HCT116 (cell line): ENCODE results near the gene RNF4.

Source experiments
- ELF1 ChIP-seq: IDR thresholded peaks from 2 replicates; pipeline ENCODE4 v1.6.1; 2012; ENCODE audit warnings: low read depth, borderline replicate concordance
- EZH2 ChIP-seq: fragments of 200-600 bp; sonication (generic); IDR thresholded peaks from 2 replicates; pipeline ENCODE4 v1.6.1; 2017; ENCODE audit warnings: antibody characterized with exemption, mixed run types
- EZH2phosphoT487 ChIP-seq: fragments of 200-600 bp; IDR thresholded peaks from 2 replicates; pipeline ENCODE4 v1.6.1; 2018; ENCODE audit warnings: antibody characterized with exemption, borderline replicate concordance
- FOSL1 ChIP-seq: IDR thresholded peaks from 2 replicates; pipeline ENCODE4 v1.6.1; 2012; ENCODE audit warnings: low read depth
- POLR2A ChIP-seq: IDR thresholded peaks from 2 replicates; pipeline ENCODE4 v1.7.0; 2011; ENCODE audit warnings: borderline replicate concordance; ENCODE audit not compliant: insufficient read depth, insufficient read length; ENCODE audit errors: extremely low read depth
- SIN3A ChIP-seq: IDR thresholded peaks from 2 replicates; pipeline ENCODE4 v1.6.1; 2012; ENCODE audit warnings: low read depth
- SRF ChIP-seq: IDR thresholded peaks from 2 replicates; pipeline ENCODE4 v1.6.1; 2012; ENCODE audit warnings: low read depth
- TF ChIP-seq, protein P1 (sequence below), 3 experiments: fragments of 200-600 bp in 1 of 3; sonication (generic) in 1 of 3; IDR thresholded peaks in 2 of 3; conservative IDR thresholded peaks in 1 of 3; 2 replicates each; pipeline ENCODE4 v1.5.1; 2012 to 2017; ENCODE audit warnings: low read depth in 2 of 3, low read length in 2 of 3, antibody characterized with exemption in 1 of 3, borderline replicate concordance in 1 of 3, control low read depth in 1 of 3, mild to moderate bottlenecking in 1 of 3, mixed read lengths in 1 of 3, mixed run types in 1 of 3, moderate library complexity in 1 of 3; ENCODE audit not compliant: insufficient read depth in 1 of 3
- TF ChIP-seq, protein P2 (sequence below): IDR thresholded peaks from 2 replicates; pipeline ENCODE4 v1.6.1; 2011; ENCODE audit warnings: mild to moderate bottlenecking, low read length, moderate library complexity; ENCODE audit not compliant: insufficient replicate concordance; ENCODE audit errors: extremely low read depth

DNA sequence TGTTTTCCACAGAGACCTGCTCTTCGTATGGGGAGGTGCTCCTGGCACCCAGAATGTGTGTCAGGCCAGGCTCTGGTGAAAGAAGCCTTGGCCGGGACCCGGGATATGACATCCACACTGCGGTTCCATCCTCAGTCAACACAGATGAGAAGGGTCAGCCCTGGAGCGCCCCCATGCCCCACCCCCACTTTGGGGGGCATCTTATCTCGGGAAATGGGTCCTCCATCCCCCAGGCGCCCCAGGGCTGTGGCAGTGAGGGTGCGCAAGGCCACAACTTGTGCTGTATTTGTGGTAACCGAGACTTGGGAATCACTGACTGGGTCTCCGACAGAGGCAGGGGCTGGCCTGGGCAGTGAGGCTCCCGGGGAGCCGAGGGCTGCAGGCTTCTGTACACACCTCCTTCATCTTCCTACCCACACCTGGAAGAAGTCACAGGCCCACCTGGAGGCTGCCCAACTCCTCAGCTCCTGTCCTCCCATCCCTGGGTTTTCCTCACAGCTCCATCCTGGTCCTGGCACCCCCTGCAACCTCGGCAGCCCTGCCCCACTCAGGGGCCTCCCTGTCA is 42.1 kb upstream of the RNF4 start:
- TF ChIP-seq EZH2 (no peak), EZH2phosphoT487 (no peak), ELF1 (no peak), POLR2A (no peak), FOSL1 (no peak), SRF (no peak), SIN3A (no peak)
- TF ChIP-seq, protein P1, sequence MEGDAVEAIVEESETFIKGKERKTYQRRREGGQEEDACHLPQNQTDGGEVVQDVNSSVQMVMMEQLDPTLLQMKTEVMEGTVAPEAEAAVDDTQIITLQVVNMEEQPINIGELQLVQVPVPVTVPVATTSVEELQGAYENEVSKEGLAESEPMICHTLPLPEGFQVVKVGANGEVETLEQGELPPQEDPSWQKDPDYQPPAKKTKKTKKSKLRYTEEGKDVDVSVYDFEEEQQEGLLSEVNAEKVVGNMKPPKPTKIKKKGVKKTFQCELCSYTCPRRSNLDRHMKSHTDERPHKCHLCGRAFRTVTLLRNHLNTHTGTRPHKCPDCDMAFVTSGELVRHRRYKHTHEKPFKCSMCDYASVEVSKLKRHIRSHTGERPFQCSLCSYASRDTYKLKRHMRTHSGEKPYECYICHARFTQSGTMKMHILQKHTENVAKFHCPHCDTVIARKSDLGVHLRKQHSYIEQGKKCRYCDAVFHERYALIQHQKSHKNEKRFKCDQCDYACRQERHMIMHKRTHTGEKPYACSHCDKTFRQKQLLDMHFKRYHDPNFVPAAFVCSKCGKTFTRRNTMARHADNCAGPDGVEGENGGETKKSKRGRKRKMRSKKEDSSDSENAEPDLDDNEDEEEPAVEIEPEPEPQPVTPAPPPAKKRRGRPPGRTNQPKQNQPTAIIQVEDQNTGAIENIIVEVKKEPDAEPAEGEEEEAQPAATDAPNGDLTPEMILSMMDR (IDR thresholded peaks at IDR 0.05 in 2 of 3, conservative IDR thresholded peaks at IDR 0.05 in 1 of 3; ENCODE audit: borderline replicate concordance in 1 of 3, insufficient read depth in 1 of 3, low read depth in 2 of 3, low read length in 2 of 3) = no peak
- TF ChIP-seq, protein P2, sequence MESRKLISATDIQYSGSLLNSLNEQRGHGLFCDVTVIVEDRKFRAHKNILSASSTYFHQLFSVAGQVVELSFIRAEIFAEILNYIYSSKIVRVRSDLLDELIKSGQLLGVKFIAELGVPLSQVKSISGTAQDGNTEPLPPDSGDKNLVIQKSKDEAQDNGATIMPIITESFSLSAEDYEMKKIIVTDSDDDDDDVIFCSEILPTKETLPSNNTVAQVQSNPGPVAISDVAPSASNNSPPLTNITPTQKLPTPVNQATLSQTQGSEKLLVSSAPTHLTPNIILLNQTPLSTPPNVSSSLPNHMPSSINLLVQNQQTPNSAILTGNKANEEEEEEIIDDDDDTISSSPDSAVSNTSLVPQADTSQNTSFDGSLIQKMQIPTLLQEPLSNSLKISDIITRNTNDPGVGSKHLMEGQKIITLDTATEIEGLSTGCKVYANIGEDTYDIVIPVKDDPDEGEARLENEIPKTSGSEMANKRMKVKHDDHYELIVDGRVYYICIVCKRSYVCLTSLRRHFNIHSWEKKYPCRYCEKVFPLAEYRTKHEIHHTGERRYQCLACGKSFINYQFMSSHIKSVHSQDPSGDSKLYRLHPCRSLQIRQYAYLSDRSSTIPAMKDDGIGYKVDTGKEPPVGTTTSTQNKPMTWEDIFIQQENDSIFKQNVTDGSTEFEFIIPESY = no peak
